HepG2 (cell line): ENCODE results near the gene PRKN. TPM values are rescaled to one million over a fixed set of nuclear protein-coding genes. Genes with fewer than 3 reads are reported as not detected.

Source experiments
- ATAC-seq: fragments of 200-7000 bp; cut with Tn5 transposase; 3 replicates; pipeline ENCODE4 v1.9.1; 2020; ENCODE audit warnings: mild to moderate bottlenecking, moderate library complexity
- BruUV-seq: library from RNA; stranded (reverse); fragments of 400-500 nt; replicated peaks from 2 replicates; lab custom pipeline; 2021; lab: Mats Ljungman, UMichigan
- CTCF ChIA-PET: fragments of 300-600 bp; formaldehyde crosslinking; extraction: SDS; loops from one replicate; lab custom pipeline; 2021; ENCODE audit warnings: low total read pairs, inconsistent platforms, low intra/inter-chr PET ratio; lab: Yijun Ruan, JAX
- POLR2A ChIA-PET: fragments of 350-600 bp; sonication (Branson Sonifier 250); formaldehyde crosslinking; loops from one replicate; lab custom pipeline; 2020; ENCODE audit warnings: antibody characterized with exemption, inconsistent platforms; lab: Yijun Ruan, JAX
- DNase-seq: peaks from one replicate; pipeline ENCODE4 v3.0.0-alpha.2; 2015; ENCODE audit warnings: low spot score
- FAIRE-seq: peaks from 3 replicates; lab custom pipeline; 2011; peaks lifted over from hg19 to GRCh38; lab: Jason Lieb, UNC
- H2AFZ ChIP-seq: one replicate; pipeline ENCODE4 v1.6.1; 2011; ENCODE audit warnings: low read length, inconsistent platforms
- H3K27ac ChIP-seq: fragments of 300-600 bp; 3 replicates; pipeline ENCODE4 v1.8.0; 2011; ENCODE audit warnings: mixed run types, mild to moderate bottlenecking, mixed read lengths, low read length, inconsistent platforms; ENCODE audit not compliant: insufficient read depth; ENCODE audit errors: extremely low read length
- H3K27me3 ChIP-seq, 2 experiments: fragments of 200-600 bp in 1 of 2; 2 replicates in 1 of 2; 3 replicates in 1 of 2; pipeline versions ENCODE4 v1.6.0 to v1.8.0; 2011; ENCODE audit warnings: low read length in 2 of 2, mild to moderate bottlenecking in 2 of 2, moderate library complexity in 2 of 2, inconsistent platforms in 1 of 2; ENCODE audit not compliant: insufficient read depth in 2 of 2, control insufficient read depth in 1 of 2
- H3K36me3 ChIP-seq, 2 experiments: fragments of 200-600 bp in 1 of 2; replicated peaks in 1 of 2; 2 replicates in 1 of 2; 3 replicates in 1 of 2; pipeline versions ENCODE4 v1.5.1 to v1.8.0; 2011; ENCODE audit warnings: low read length in 2 of 2, inconsistent platforms in 1 of 2; ENCODE audit not compliant: insufficient read depth in 2 of 2, control insufficient read depth in 1 of 2
- H3K4me1 ChIP-seq: 2 replicates; pipeline ENCODE4 v1.5.1; 2012; ENCODE audit warnings: low read length, inconsistent platforms; ENCODE audit not compliant: insufficient read depth
- H3K4me2 ChIP-seq: 2 replicates; pipeline ENCODE4 v1.6.0; 2011; ENCODE audit warnings: low read depth, low read length, inconsistent platforms
- H3K4me3 ChIP-seq, 3 experiments: fragments of 200-600 bp in 1 of 3; sonication (generic), shearing (Covaris generic) in 1 of 3; replicated peaks in 1 of 3; 2 replicates each; pipeline ENCODE4 v1.5.1; 2011 to 2016; ENCODE audit warnings: low read length in 3 of 3, inconsistent platforms in 2 of 3, low read depth in 2 of 3, mild to moderate bottlenecking in 2 of 3, control low read depth in 1 of 3, mixed read lengths in 1 of 3; ENCODE audit not compliant: insufficient read depth in 1 of 3
- H3K79me2 ChIP-seq: one replicate; pipeline ENCODE4 v1.6.1; 2011; ENCODE audit warnings: low read length, inconsistent platforms; ENCODE audit not compliant: insufficient read depth
- H3K9ac ChIP-seq: 2 replicates; pipeline ENCODE4 v1.6.0; 2011; ENCODE audit warnings: mild to moderate bottlenecking, low read depth, low read length, inconsistent platforms; ENCODE audit not compliant: insufficient read depth
- H3K9me3 ChIP-seq: 2 replicates; pipeline ENCODE4 v1.5.1; 2012; ENCODE audit warnings: mild to moderate bottlenecking, low read length
- H4K20me1 ChIP-seq: 2 replicates; pipeline ENCODE4 v1.6.0; 2011; ENCODE audit warnings: inconsistent platforms, mild to moderate bottlenecking, low read length, moderate library complexity; ENCODE audit not compliant: insufficient read depth
- ASH2L ChIP-seq: fragments of 300-600, 200-600 bp; sonication (generic); IDR thresholded peaks from 2 replicates; pipeline ENCODE4 v1.7.0; 2017; ENCODE audit warnings: low read depth, mild to moderate bottlenecking, moderate library complexity, mixed read lengths, low read length; ENCODE audit not compliant: insufficient read length
- CENPX ChIP-seq: sonication (generic); formaldehyde crosslinking; IDR thresholded peaks from 2 replicates; pipeline ENCODE4 v1.9.0; 2021; ENCODE audit warnings: mild to moderate bottlenecking, missing genetic modification reagents, moderate library complexity
- FOXP1 ChIP-seq, 2 experiments: fragments of 450-650 bp in 1 of 2; IDR thresholded peaks; 2 replicates each; pipeline ENCODE4 v1.6.1; 2017 to 2018; ENCODE audit warnings: antibody characterized with exemption in 1 of 2
- HNRNPUL1 ChIP-seq: fragments of 200-400 bp; formaldehyde crosslinking; IDR thresholded peaks from 2 replicates; pipeline ENCODE4 v1.6.1; 2017; ENCODE audit warnings: low read depth, mild to moderate bottlenecking, low read length, moderate library complexity
- JUN ChIP-seq: sonication (generic); formaldehyde crosslinking; IDR thresholded peaks from 2 replicates; pipeline ENCODE4 v1.4.0; 2020; ENCODE audit warnings: mild to moderate bottlenecking, missing genetic modification reagents
- POLR2AphosphoS5 ChIP-seq: IDR thresholded peaks from 2 replicates; pipeline ENCODE4 v1.6.1; 2012; ENCODE audit warnings: low read depth, low read length
- PRDM15 ChIP-seq: sonication (generic); formaldehyde crosslinking; IDR thresholded peaks from 2 replicates; pipeline ENCODE4 v1.4.0; 2020; ENCODE audit warnings: missing genetic modification reagents
- TCF12 ChIP-seq, 2 experiments: fragments of 450-650 bp in 1 of 2; sonication (generic) in 1 of 2; formaldehyde crosslinking in 1 of 2; IDR thresholded peaks; 2 replicates each; pipeline versions ENCODE4 v1.6.1 to v1.8.0; 2017 to 2022; ENCODE audit warnings: antibody characterized with exemption in 1 of 2, mild to moderate bottlenecking in 1 of 2, missing genetic modification reagents in 1 of 2, moderate library complexity in 1 of 2
- TRIM24 ChIP-seq: sonication (generic); formaldehyde crosslinking; IDR thresholded peaks from 2 replicates; pipeline ENCODE4 v1.8.0; 2022; ENCODE audit warnings: mild to moderate bottlenecking, missing genetic modification reagents
- TSC22D2 ChIP-seq: sonication (generic); formaldehyde crosslinking; IDR thresholded peaks from 2 replicates; pipeline ENCODE4 v1.5.1; 2020; ENCODE audit warnings: missing genetic modification reagents, mild to moderate bottlenecking, borderline replicate concordance
- ZBTB39 ChIP-seq: sonication (generic); formaldehyde crosslinking; IDR thresholded peaks from 2 replicates; pipeline ENCODE4 v1.5.0; 2020; ENCODE audit warnings: missing genetic modification reagents
- ZNF18 ChIP-seq: sonication (generic); formaldehyde crosslinking; IDR thresholded peaks from 2 replicates; pipeline ENCODE4 v1.8.0; 2022; ENCODE audit warnings: mild to moderate bottlenecking, missing genetic modification reagents; ENCODE audit not compliant: insufficient replicate concordance
- ZNF280B ChIP-seq: sonication (generic); formaldehyde crosslinking; IDR thresholded peaks from 2 replicates; pipeline ENCODE4 v1.5.0; 2020; ENCODE audit warnings: missing genetic modification reagents, mild to moderate bottlenecking, borderline replicate concordance
- ZNF501 ChIP-seq: sonication (generic); formaldehyde crosslinking; IDR thresholded peaks from 2 replicates; pipeline ENCODE4 v1.5.1; 2020; ENCODE audit warnings: mild to moderate bottlenecking, moderate library complexity, missing genetic modification reagents
- WGBS: methylation state at CpG from one replicate; pipeline ENCODE4 v1.1.6; 2017; ENCODE audit warnings: low lambda C conversion rate; 5-methylcytosine and 5-hydroxymethylcytosine counted together
- in situ Hi-C: cut with HindIII; loops from 2 replicates; pipeline ENCODE4 v1.10.0; 2017; ENCODE audit warnings: low pct_unique_long_range_greater_than_20kb; ENCODE audit not compliant: extremely low pct_ligation_motif_present
- intact Hi-C: fragments of 100-400 bp; cut with micrococcal nuclease; formaldehyde crosslinking; loops from one replicate; pipeline ENCODE4 v1.10.0; 2022; ENCODE audit not compliant: unreplicated experiment
- polyA plus RNA-seq, 8 experiments: library from polyadenylated mRNA; depleted of rRNA in 3 of 8; stranded (reverse) in 7 of 8; unstranded in 1 of 8; fragments of >200 nt; fragmentation: Illumina TruSeq in 4 of 8; extraction: Trizol in 4 of 8; gene quantifications; 2 replicates each; pipeline versions ENCODE4 v1.2.1 to v1.2.3, GENCODE V29; 2011 to 2016; ENCODE audit warnings: low read depth in 4 of 8, missing spikeins in 1 of 8, mixed read lengths in 1 of 8; ENCODE audit not compliant: insufficient read depth in 1 of 8
- total RNA-seq, 5 experiments: library from RNA; depleted of rRNA; stranded (reverse); fragments of >200 nt; fragmentation: Illumina TruSeq; extraction: Trizol; gene quantifications; 2 replicates each; pipeline ENCODE4 v1.2.3, GENCODE V29; 2016; ENCODE audit warnings: low read depth in 1 of 5

The PRKN gene
- total and polyA plus RNA-seq, 2 of the 13 experiments (the other 11 are each of a cell fraction or from before 2014, with no cell fraction given) = 0.31 to 0.44 TPM

- in situ Hi-C loops = loop anchor here (25.0 kb wide), 1 partner anchor 625 kb away; no protein-coding TSS in a partner anchor
- intact Hi-C loops = no loop called here
- CTCF ChIA-PET = no interaction called here
- FAIRE-seq (no peak), DNase-seq (no peak), ATAC-seq (no peak)
- Histone ChIP-seq H3K79me2 (no peaks in the 10 kb centered on the region), H3K27me3 (no peaks in the 10 kb centered on the region), H3K27ac (no peak overlapping the region), H3K36me3 (no peaks in the 10 kb centered on the region), H3K4me3 (no peak overlapping the region), H3K4me1 (peaks cover 2% of the 10 kb centered on the region), H2AFZ (no peak overlapping the region), H3K9ac (no peak overlapping the region), H3K4me2 (no peak overlapping the region), H4K20me1 (no peaks in the 10 kb centered on the region), H3K9me3 (peaks cover 19% of the 10 kb centered on the region)
- no TSS peak for BruUV-seq
- WGBS = 27% methylated on average over 7 of the region's 7 CpGs
- POLR2A ChIA-PET = no interaction called here
- no peak for TF ChIP-seq ZBTB39 (CRISPR knock-in tag)
- no peak for TF ChIP-seq PRDM15 (CRISPR knock-in tag)
- TF ChIP-seq ASH2L = no peak
- TF ChIP-seq HNRNPUL1 = no peak
- no peak for TF ChIP-seq FOXP1 (IDR thresholded peaks at IDR 0.05)
- TF ChIP-seq FOXP1 (CRISPR knock-in tag; IDR thresholded peaks at IDR 0.05) = no peak
- TF ChIP-seq ZNF18 (CRISPR knock-in tag) = no peak
- TF ChIP-seq ZNF280B = no peak
- TF ChIP-seq TSC22D2 (CRISPR knock-in tag) = no peak
- TF ChIP-seq TRIM24 (CRISPR knock-in tag) = no peak
- TF ChIP-seq ZNF501 (CRISPR knock-in tag) = no peak
- no peak for TF ChIP-seq CENPX
- no peak for TF ChIP-seq POLR2AphosphoS5
- no peak for TF ChIP-seq JUN
- TF ChIP-seq TCF12 (IDR thresholded peaks at IDR 0.05) = no peak
- TF ChIP-seq TCF12 (CRISPR knock-in tag; IDR thresholded peaks at IDR 0.05) = no peak
Observed at GRCh38 chr6:161362266-161362665, 1365.3 kb downstream of the PRKN start.
